GM12874 (cell line): ENCODE data around the gene NBAS.

Experiments
- CTCF ChIP-seq: IDR thresholded peaks from 2 replicates; pipeline ENCODE4 v1.5.1; 2011; ENCODE audit warnings: low read depth, mild to moderate bottlenecking, control low read depth, low read length, moderate library complexity; ENCODE audit not compliant: insufficient read depth

Gene NBAS

GRCh38 chr2:15448250-15448839 is 112.8 kb downstream of the NBAS start:
- TF ChIP-seq CTCF, result no peak

GRCh38 chr2:15447381-15447780 is 113.8 kb downstream of the NBAS start:
- no peak for TF ChIP-seq CTCF

GRCh38 chr2:15446961-15447360 is 114.2 kb downstream of the NBAS start:
- no peak for TF ChIP-seq CTCF

- no peak for TF ChIP-seq CTCF
These were observed 115.1 kb downstream of the NBAS start for GRCh38 chr2:15445891-15446562.

- TF ChIP-seq CTCF, result no peak
These were observed 124.9 kb downstream of the NBAS start for GRCh38 chr2:15436195-15436594.

- no peak for TF ChIP-seq CTCF
These were observed 125.7 kb downstream of the NBAS start for GRCh38 chr2:15435474-15435873.

GRCh38 chr2:15432642-15433256 is 128.4 kb downstream of the NBAS start:
- TF ChIP-seq CTCF, result no peak
